GM12891 (cell line): Measurements from ENCODE around the gene ZNF808.
"Not testable (repeated sequence)": the region's sequence is repeated elsewhere in the genome, so short reads cannot be mapped to it uniquely, and the experiment has no call there.

Experiments
- DNase-seq: peaks from one replicate; pipeline ENCODE4 v3.0.0; 2011; ENCODE audit warnings: low spot score; ENCODE audit not compliant: insufficient read length
- FAIRE-seq: peaks from 2 replicates; lab custom pipeline; 2011; peaks lifted over from hg19 to GRCh38; lab: Jason Lieb, UNC
- PAX5 ChIP-seq: IDR thresholded peaks from 2 replicates; pipeline ENCODE4 v1.6.1; 2011; ENCODE audit warnings: low read length, moderate library complexity, mild to moderate bottlenecking; ENCODE audit not compliant: insufficient read depth, severe bottlenecking
- POLR2A ChIP-seq: IDR thresholded peaks from 2 replicates; pipeline ENCODE4 v1.6.1; 2011; ENCODE audit warnings: low read depth, low read length, control low read depth
- POLR2AphosphoS5 ChIP-seq: IDR thresholded peaks from 2 replicates; pipeline ENCODE4 v1.6.1; 2011; ENCODE audit warnings: low read depth, low read length, control low read depth
- POU2F2 ChIP-seq: IDR thresholded peaks from 2 replicates; pipeline ENCODE4 v1.6.1; 2011; ENCODE audit warnings: low read depth, mild to moderate bottlenecking, control low read depth, low read length, moderate library complexity
- SPI1 ChIP-seq: IDR thresholded peaks from 2 replicates; pipeline ENCODE4 v1.6.1; 2011; ENCODE audit warnings: low read depth, low read length, control low read depth
- TAF1 ChIP-seq: IDR thresholded peaks from 2 replicates; pipeline ENCODE4 v1.6.1; 2011; ENCODE audit warnings: low read depth, low read length, control low read depth

Gene ZNF808

DNA sequence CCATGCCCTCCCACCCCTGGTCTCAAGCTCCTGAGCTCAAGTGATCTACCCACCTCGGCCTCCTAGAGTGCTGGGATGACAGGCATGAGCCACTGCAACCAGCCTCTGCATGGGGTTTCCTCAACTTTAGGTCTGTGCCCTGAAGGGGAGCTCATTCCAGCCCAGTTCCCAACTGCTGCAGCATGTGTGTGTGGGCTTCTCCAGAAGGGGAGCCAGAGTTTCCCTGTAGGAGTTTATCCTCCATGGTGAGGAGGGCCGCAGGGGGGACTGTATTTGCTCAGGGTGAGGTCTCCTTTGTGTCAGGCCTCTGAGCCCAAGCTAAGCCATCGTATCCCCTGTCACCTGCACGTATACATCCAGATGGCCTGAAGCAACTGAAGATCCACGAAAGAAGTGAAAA is 11.3 kb upstream of the ZNF808 start:
- DNase-seq, result no peak
- TF ChIP-seq PAX5 (no peak), TAF1 (no peak), POLR2A (no peak), POU2F2 (no peak), POLR2AphosphoS5 (no peak), SPI1 (no peak)
- FAIRE-seq, result no peak

DNA sequence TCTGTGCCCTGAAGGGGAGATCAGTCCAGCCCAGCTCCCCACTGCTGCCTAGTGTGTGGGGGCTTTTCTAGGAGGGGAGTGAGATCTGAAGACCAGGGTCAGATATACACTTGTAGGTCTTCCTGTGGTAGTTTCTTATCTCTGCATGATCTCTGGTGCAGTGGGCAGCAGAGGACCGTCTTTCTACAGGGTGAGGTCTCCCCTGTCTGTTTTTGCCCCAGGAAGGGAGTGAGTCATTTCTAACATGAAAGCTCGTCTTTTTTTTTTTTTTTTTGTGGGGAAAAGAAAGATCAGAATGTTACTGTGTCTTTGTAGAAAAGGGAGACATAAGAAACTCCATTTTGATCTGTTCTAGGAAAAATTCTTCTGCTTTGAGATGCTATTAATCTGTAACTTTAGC is 8.8 kb upstream of the ZNF808 start:
- TF ChIP-seq POLR2AphosphoS5, result no peak
- DNase-seq, result no peak
- FAIRE-seq, result no peak

DNA sequence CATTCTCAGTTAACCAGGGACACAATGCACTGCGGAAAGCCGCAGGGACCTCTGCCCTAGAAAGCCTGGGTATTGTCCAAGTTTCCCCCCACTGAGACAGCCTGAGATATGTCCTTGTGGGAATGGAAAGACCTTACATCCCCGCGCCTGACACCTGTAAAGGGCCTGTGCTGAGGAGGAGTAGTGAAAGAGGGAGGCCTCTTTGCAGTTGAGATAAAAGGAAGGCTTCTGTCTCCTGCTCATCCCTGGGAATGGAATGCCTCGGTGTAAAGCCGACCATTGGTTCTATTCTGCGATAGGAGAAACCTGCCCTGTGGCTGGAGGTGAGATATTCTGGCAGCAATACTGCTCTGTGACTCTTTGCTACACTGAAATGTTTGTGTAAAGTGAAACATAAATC is 8.3 kb upstream of the ZNF808 start:
- FAIRE-seq, DNase-seq: not testable (repeated sequence)

DNA sequence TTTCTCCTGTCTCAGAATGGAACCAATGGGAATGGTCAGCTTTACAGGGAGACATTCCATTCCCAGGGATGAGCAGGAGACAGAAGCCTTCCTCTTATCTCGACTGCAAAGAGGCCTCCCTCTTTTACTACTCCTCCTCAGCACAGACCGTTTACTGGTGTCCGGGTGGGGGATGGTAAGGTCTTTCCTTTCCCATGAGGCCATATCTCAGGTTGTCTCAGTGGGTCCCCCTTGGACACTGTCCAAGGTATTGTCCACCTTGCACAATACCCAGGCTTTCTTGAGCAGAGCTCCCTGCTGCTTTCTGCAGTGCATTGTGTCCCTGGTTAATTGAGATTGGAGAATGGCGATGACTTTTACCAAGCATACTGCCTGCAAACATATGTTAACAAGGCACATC is 7.5 kb upstream of the ZNF808 start:
- DNase-seq (no peak), FAIRE-seq (no peak)
- TF ChIP-seq POLR2A (no peak), PAX5 (no peak), TAF1 (no peak), SPI1 (no peak), POLR2AphosphoS5 (no peak), POU2F2 (no peak)

DNA sequence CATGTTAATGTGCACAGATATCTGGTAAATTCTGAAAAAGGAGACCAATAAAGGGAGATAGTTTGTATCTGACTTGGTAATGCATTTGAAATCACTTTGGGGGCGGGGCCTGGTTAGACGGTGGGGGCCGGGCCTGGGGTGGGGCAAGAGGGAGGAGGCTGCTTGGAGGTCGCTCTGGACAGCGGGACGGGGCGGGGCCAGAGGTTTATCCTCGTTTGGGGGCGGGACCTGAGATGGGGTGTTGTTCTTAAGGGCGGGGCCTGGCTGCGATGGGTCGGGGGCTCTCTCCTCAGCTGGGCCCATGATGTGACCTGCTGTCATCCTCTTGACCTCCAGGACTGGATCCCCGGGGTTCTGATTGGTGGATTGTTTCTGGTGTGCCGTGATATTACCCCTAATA is 4.9 kb upstream of the ZNF808 start:
- DNase-seq (no peak), FAIRE-seq (no peak)
- TF ChIP-seq POLR2AphosphoS5, result no peak

DNA sequence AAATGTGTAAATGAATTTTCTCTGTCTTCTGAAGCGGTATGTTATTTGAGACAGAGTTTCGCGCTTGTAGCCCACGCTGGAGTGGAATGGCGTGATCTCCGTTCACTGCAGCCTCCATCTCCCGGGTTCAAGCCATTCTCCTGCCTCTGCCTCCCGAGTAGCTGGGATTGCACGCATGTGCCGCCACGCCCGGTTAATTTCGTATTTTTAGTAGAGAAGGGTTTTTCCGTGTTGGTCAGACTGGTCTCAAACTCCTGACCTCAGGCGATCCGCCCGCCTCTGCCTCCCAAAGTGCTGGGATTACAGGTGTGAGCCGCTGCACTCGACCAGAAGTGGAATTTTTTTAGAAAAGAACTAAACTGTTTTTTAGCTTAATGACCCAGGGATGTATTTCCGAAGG is 3.4 kb upstream of the ZNF808 start:
- no peak for DNase-seq
- TF ChIP-seq POU2F2 (no peak), SPI1 (no peak), PAX5 (no peak), POLR2A (no peak), POLR2AphosphoS5 (no peak), TAF1 (no peak)
- FAIRE-seq, result no peak

DNA sequence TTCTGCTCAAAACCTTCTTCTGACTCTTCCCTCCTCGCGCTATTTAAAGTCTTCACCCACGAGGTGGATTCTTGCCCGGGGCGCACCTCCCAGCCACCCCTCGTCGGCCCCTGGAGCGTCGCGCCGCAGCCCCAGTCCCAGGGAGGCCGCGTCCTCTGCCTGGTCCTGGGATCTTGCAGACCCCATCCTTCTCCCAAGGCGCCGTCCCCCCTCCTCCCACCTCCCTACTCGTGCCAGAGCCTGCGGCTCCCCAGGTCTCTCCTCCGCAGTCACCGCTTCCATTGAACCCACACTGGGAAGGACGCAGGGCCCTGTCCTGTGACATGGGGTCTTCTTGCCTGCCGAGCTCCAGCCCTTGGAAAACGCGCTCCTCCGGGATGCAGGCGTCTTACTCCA is 486 bp downstream of the ZNF808 start:
- DNase-seq (no peak), FAIRE-seq (no peak)
- TF ChIP-seq TAF1, result no peak
- TF ChIP-seq POU2F2, result no peak
- TF ChIP-seq PAX5, result no peak
- no peak for TF ChIP-seq POLR2A
- TF ChIP-seq POLR2AphosphoS5, result no peak
- no peak for TF ChIP-seq SPI1

DNA sequence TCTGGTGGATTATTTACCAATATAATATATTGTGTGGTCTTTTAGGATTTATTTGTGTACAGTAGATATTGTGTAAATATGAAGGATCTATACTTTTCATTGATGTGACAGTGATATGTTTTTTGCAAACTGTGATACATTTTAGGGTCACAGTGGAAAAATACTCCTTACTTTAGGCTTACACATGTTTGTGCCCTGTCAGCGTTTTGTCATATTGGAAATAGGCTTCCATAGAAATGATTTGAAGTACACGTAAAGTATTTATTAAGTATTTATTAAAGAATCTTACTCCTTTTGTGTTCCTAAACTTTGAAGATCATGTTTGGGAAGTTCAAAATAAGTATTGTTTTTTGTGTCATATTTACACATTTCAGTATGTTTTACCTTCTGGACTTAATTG is 5.0 kb downstream of the ZNF808 start:
- no peak for FAIRE-seq
- no peak for DNase-seq
- TF ChIP-seq POLR2A (no peak), PAX5 (no peak)

DNA sequence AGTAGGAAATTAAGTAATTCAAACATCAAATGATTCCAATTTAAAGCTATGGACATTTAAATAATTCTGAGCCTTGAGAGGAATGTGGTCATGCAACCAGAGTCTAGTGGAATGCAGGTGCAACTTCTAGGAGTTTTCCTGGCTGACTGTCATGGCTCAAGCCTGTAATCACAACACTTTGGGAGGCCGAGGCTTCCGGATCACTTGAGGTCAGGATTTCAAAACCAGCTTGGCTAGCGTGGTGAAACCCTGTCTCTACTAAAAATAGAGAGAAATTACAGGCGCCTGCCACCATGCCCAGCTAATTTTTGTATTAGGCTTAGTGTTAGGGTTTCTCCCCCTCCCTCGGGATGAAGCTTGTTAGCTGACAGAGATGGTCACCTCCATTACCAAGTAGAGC is 6.4 kb downstream of the ZNF808 start:
- FAIRE-seq (no peak), DNase-seq (no peak)
- no peak for TF ChIP-seq TAF1
- no peak for TF ChIP-seq SPI1
- TF ChIP-seq POLR2AphosphoS5, result no peak
- no peak for TF ChIP-seq PAX5
- no peak for TF ChIP-seq POLR2A
- TF ChIP-seq POU2F2, result no peak

DNA sequence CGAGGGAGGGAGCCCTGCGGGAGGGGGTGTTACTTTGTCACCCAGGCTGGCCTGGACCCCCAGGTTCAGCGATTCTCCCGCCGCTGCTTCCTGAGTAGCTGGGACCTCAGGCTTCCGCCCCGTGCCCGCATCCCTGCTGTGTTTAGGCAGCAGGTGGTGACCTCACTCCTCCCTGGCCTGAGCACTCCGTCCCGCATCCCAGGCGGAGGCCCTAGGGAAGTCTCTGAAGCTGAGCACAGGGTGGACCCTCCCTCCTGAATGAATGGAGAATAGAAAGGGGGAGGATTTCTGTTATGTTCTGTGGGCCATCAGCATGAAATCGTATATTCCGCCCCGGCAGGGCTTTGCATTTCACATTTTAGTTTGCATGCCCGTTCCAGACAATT is 7.9 kb downstream of the ZNF808 start:
- DNase-seq, result not testable (repeated sequence)

DNA sequence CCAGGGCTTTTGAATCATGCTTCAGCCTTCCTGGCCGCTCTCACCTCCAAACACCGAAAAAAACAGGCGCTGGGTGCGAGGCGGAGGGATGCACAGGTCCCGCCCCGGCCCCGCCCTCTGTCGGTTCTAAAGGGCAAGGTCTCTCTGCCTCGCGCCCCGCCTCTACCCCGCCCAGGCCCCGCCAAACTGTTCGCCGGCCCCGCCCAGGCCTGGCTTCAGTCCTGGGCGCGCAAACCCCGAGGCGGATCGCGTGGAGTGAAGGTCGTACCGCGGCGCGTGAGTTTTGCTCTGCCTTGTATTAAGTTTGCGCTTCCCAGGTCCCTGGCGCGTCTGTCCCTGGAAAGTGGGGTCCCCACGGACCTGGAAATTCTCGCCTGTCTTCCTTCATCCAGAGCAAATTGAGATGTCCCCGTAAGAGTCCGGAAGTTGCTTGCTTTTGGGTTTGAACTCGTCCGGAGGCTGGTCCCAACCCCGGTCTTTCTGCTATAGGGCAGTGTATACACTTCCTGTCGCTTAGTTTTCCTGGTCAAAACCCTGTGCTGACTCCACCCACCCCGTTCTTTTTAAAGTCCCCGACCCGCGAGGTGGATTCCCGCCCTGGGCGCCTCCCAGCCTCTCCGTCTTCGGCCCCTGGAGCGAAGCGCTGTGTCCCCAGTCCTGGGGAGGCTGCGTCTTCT is 8.4 kb downstream of the ZNF808 start:
- TF ChIP-seq POLR2AphosphoS5 (peak; percentile 52; the same call in 1 of the 2 replicates), POLR2A (peak; percentile 76), PAX5 (no peak)
- DNase-seq (peak; percentile 56), FAIRE-seq (peak; percentile 76)

More for the DNA sequence above, 7.9 kb downstream of the ZNF808 start:
- not testable (repeated sequence) for FAIRE-seq

DNA sequence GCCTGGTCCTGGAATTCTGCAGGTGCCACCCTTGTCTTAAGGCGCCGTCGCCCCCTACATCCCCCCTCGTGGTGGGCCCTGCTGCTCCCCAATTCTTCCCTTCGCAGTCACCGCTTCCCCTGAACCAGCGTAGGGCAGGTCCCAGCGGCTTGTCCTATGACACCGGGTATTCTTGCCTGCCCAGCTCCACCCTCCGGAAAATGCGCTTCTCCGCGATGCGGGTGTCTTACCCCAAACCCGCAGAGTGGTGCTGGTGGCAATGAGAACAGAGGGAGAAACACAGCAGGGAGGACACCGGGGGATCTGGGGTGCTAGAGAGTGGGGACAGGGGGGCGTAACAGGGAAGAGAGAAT is 9.0 kb downstream of the ZNF808 start:
- DNase-seq (no peak), FAIRE-seq (peak; percentile 48)
- no peak for TF ChIP-seq SPI1
- no peak for TF ChIP-seq TAF1
- TF ChIP-seq POLR2AphosphoS5, result no peak
- TF ChIP-seq PAX5, result no peak
- TF ChIP-seq POLR2A, result no peak
- no peak for TF ChIP-seq POU2F2

DNA sequence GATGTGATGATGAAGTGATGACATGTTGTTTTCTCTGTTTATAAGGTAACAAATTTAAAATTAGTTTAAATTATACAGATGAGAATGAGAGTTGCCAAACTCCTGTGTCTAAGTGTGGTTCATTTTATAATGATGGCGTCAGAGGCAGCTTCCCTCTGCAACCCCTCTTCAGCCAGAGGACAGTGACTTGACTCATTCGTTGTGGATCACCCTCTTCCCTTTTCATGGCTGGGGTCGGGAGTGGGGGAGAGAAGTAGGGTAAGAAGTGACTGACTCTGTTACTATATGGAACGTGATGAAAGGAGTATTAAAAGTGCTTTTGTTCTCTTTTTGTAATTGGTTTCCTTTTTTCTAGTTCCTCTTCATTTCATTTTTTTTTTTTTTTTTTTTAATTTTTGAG is 11.3 kb downstream of the ZNF808 start:
- peak; percentile 50 for FAIRE-seq
- DNase-seq, result not testable (repeated sequence)

DNA sequence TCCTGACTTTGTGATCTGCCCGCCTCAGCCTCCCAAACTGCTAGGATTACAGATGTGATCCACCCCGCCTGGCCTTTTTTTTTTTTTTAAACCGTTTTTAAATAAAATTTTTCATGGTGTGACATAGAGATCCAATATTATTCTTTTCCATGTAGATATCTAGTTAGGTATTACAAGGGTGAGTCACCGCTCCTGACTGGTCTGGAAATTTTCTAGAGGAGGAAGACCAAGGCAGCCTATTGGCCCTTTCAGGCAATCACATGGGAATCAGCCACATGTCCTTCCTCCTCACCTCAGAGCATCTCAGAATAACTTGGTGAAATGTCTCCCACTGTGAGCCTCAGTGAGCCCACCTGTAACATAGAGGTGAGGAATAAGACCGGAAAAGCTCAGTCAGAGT is 13.7 kb downstream of the ZNF808 start:
- DNase-seq, FAIRE-seq: not testable (repeated sequence)
